Measurements from ENCODE around the gene COLQ. TPM values are rescaled to one million over a fixed set of nuclear protein-coding genes. Genes with fewer than 3 reads are reported as not detected.

Gene COLQ
- total and polyA plus RNA-seq, 4 donors: 0.27 to 2.6 (median 0.67) TPM

DNA sequence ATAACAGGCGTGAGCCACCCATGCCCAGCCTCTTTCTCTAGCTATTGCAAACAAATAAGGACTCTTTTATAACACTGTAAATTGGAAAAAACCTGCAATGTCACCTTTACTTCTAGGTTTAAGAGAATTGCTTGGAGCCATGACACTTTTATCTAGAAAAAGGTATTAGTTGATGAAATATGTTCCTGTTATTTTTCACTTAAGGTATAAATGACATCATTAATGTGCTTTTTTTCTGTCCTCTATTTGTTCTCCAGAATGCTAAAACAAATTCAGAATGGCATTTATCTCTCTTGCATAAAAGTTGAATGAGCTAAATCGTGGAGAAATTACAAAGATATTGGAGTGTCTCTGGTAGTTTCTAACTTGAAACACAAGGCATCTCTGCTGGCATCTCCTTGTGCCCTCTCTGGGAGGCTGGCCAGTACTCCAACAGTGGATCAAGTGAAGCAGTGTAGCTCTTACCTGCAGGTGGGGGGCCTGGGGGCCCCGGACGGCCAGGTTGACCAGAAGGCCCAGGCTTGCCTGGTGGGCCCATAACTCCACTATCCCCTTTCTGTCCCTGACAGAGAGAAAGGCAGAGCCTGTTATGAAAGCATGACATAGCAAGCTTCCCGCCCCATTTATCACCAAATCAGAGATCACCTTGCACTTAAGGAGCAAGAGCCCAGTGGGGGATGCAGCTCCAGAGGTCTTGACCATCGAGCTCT lies 55.5 kb downstream of the COLQ start:
- H3K27ac ChIP-seq (ENCODE audit: low read depth in 1 of 2, low read length in 2 of 2): no peak overlapping the region
- H3K9ac ChIP-seq (ENCODE audit: low read depth in 1 of 2, low read length in 2 of 2): no peak overlapping the region
- H3K4me1 ChIP-seq (ENCODE audit: control insufficient read depth in 4 of 4, insufficient read depth in 4 of 4, low read length in 3 of 4): no peaks in the 10 kb centered on the region
- H3K9me3 ChIP-seq (ENCODE audit: control insufficient read depth in 4 of 4, low read length in 3 of 4): no peaks in the 10 kb centered on the region
- no peak overlapping the region for H3K4me3 ChIP-seq (ENCODE audit: low read depth in 1 of 3, low read length in 3 of 3)
- 96% methylated on average over 6 of the region's 6 CpGs for WGBS
- H3K27me3 ChIP-seq (ENCODE audit: control insufficient read depth in 4 of 4, insufficient read depth in 4 of 4, low read length in 3 of 4): no peaks in the 10 kb centered on the region
- TF ChIP-seq YY1 (IDR thresholded peaks at IDR 0.05): no peak
- TF ChIP-seq, protein P1, sequence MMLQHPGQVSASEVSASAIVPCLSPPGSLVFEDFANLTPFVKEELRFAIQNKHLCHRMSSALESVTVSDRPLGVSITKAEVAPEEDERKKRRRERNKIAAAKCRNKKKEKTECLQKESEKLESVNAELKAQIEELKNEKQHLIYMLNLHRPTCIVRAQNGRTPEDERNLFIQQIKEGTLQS (IDR thresholded peaks at IDR 0.05): no peak
- no peak for TF ChIP-seq SP1 (IDR thresholded peaks at IDR 0.05)
- no peak for TF ChIP-seq HNF4G (IDR thresholded peaks at IDR 0.05)
- TF ChIP-seq, protein P2, sequence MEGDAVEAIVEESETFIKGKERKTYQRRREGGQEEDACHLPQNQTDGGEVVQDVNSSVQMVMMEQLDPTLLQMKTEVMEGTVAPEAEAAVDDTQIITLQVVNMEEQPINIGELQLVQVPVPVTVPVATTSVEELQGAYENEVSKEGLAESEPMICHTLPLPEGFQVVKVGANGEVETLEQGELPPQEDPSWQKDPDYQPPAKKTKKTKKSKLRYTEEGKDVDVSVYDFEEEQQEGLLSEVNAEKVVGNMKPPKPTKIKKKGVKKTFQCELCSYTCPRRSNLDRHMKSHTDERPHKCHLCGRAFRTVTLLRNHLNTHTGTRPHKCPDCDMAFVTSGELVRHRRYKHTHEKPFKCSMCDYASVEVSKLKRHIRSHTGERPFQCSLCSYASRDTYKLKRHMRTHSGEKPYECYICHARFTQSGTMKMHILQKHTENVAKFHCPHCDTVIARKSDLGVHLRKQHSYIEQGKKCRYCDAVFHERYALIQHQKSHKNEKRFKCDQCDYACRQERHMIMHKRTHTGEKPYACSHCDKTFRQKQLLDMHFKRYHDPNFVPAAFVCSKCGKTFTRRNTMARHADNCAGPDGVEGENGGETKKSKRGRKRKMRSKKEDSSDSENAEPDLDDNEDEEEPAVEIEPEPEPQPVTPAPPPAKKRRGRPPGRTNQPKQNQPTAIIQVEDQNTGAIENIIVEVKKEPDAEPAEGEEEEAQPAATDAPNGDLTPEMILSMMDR (IDR thresholded peaks at IDR 0.05; ENCODE audit: low read depth, low read length, missing input control): no peak
- TF ChIP-seq HNF4A (conservative IDR thresholded peaks at IDR 0.05): no peak
- TF ChIP-seq JUND (IDR thresholded peaks at IDR 0.05): no peak
- TF ChIP-seq FOXA1 (IDR thresholded peaks at IDR 0.05): no peak
- no peak for TF ChIP-seq RXRA (IDR thresholded peaks at IDR 0.05)
- TF ChIP-seq, protein P3, sequence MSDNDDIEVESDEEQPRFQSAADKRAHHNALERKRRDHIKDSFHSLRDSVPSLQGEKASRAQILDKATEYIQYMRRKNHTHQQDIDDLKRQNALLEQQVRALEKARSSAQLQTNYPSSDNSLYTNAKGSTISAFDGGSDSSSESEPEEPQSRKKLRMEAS (IDR thresholded peaks at IDR 0.05): no peak
- no peak for TF ChIP-seq GABPA (IDR thresholded peaks at IDR 0.05 in 1 of 2, conservative IDR thresholded peaks at IDR 0.05 in 1 of 2)
- no peak for TF ChIP-seq EGR1 (IDR thresholded peaks at IDR 0.05; ENCODE audit: low read depth in 2 of 2)
- TF ChIP-seq RAD21 (IDR thresholded peaks at IDR 0.05): no peak
- TF ChIP-seq, protein P4, sequence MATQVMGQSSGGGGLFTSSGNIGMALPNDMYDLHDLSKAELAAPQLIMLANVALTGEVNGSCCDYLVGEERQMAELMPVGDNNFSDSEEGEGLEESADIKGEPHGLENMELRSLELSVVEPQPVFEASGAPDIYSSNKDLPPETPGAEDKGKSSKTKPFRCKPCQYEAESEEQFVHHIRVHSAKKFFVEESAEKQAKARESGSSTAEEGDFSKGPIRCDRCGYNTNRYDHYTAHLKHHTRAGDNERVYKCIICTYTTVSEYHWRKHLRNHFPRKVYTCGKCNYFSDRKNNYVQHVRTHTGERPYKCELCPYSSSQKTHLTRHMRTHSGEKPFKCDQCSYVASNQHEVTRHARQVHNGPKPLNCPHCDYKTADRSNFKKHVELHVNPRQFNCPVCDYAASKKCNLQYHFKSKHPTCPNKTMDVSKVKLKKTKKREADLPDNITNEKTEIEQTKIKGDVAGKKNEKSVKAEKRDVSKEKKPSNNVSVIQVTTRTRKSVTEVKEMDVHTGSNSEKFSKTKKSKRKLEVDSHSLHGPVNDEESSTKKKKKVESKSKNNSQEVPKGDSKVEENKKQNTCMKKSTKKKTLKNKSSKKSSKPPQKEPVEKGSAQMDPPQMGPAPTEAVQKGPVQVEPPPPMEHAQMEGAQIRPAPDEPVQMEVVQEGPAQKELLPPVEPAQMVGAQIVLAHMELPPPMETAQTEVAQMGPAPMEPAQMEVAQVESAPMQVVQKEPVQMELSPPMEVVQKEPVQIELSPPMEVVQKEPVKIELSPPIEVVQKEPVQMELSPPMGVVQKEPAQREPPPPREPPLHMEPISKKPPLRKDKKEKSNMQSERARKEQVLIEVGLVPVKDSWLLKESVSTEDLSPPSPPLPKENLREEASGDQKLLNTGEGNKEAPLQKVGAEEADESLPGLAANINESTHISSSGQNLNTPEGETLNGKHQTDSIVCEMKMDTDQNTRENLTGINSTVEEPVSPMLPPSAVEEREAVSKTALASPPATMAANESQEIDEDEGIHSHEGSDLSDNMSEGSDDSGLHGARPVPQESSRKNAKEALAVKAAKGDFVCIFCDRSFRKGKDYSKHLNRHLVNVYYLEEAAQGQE (IDR thresholded peaks at IDR 0.05): no peak
- TF ChIP-seq FOXA2 (IDR thresholded peaks at IDR 0.05): no peak
- TF ChIP-seq, protein P5, sequence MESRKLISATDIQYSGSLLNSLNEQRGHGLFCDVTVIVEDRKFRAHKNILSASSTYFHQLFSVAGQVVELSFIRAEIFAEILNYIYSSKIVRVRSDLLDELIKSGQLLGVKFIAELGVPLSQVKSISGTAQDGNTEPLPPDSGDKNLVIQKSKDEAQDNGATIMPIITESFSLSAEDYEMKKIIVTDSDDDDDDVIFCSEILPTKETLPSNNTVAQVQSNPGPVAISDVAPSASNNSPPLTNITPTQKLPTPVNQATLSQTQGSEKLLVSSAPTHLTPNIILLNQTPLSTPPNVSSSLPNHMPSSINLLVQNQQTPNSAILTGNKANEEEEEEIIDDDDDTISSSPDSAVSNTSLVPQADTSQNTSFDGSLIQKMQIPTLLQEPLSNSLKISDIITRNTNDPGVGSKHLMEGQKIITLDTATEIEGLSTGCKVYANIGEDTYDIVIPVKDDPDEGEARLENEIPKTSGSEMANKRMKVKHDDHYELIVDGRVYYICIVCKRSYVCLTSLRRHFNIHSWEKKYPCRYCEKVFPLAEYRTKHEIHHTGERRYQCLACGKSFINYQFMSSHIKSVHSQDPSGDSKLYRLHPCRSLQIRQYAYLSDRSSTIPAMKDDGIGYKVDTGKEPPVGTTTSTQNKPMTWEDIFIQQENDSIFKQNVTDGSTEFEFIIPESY (IDR thresholded peaks at IDR 0.05): no peak
- TF ChIP-seq NR2F2 (IDR thresholded peaks at IDR 0.05): no peak
- no peak for TF ChIP-seq TAF1 (conservative IDR thresholded peaks at IDR 0.05)
- DNase-seq (ENCODE audit: low spot score): no peak
- H3K36me3 ChIP-seq (ENCODE audit: control insufficient read depth in 4 of 4, insufficient read depth in 3 of 4, low read depth in 1 of 4, low read length in 3 of 4): peaks cover 0 to 3% (median 0%) of the 10 kb centered on the region in 4 donors
